H1 (cell line): ENCODE data around the gene POLDIP2. TPM values are rescaled to one million over a fixed set of nuclear protein-coding genes. Genes with fewer than 3 reads are reported as not detected.

Source experiments
- CTCF ChIA-PET: fragments of 300-600 bp; sonication (Branson Sonifier 250); formaldehyde crosslinking; loops from one replicate; lab custom pipeline; 2021; ENCODE audit not compliant: partially characterized antibody; lab: Charles Lee
- POLR2A ChIA-PET: fragments of 300-600 bp; sonication (Branson Sonifier 250); formaldehyde crosslinking; loops from one replicate; lab custom pipeline; 2021; ENCODE audit warnings: inconsistent platforms; ENCODE audit not compliant: partially characterized antibody; lab: Charles Lee
- DNase-seq, 2 experiments: peaks; one replicate each; pipeline versions ENCODE4 v3.0.0 to v3.0.0-alpha.2; 2010 to 2022; ENCODE audit warnings: low spot score in 2 of 2, low read depth in 1 of 2, mixed read lengths in 1 of 2
- FAIRE-seq: peaks from 2 replicates; lab custom pipeline; 2011; peaks lifted over from hg19 to GRCh38; lab: Jason Lieb, UNC
- H2AFZ ChIP-seq: 2 replicates; pipeline ENCODE4 v1.8.1; 2012; ENCODE audit warnings: low read length, inconsistent platforms
- H2AK5ac ChIP-seq: 2 replicates; pipeline ENCODE4 v1.6.1; 2013; ENCODE audit warnings: low read depth, low read length
- H2BK120ac ChIP-seq: replicated peaks from 2 replicates; pipeline ENCODE3; 2013; ENCODE audit warnings: low read depth, low read length, inconsistent platforms
- H2BK12ac ChIP-seq: 2 replicates; pipeline ENCODE4 v1.6.1; 2013; ENCODE audit warnings: low read depth, low read length
- H2BK15ac ChIP-seq: 2 replicates; pipeline ENCODE4 v1.6.1; 2013; ENCODE audit warnings: low read length
- H2BK20ac ChIP-seq: 2 replicates; pipeline ENCODE4 v1.6.1; 2013; ENCODE audit warnings: low read length
- H2BK5ac ChIP-seq: 2 replicates; pipeline ENCODE4 v1.6.1; 2013; ENCODE audit warnings: low read depth, low read length
- H3K14ac ChIP-seq: 2 replicates; pipeline ENCODE4 v1.6.1; 2013; ENCODE audit warnings: inconsistent platforms; ENCODE audit not compliant: insufficient read length
- H3K18ac ChIP-seq: 2 replicates; pipeline ENCODE4 v1.6.1; 2013; ENCODE audit warnings: low read length; ENCODE audit errors: extremely low read depth
- H3K23ac ChIP-seq: 2 replicates; pipeline ENCODE4 v1.6.1; 2013; ENCODE audit warnings: inconsistent platforms; ENCODE audit not compliant: insufficient read length
- H3K23me2 ChIP-seq: 2 replicates; pipeline ENCODE4 v1.6.1; 2013; ENCODE audit warnings: low read depth, low read length
- H3K27ac ChIP-seq: 2 replicates; pipeline ENCODE4 v1.6.1; 2011; ENCODE audit warnings: low read depth, low read length, inconsistent platforms
- H3K27me3 ChIP-seq, 4 experiments: replicated peaks in 1 of 4; 1 replicate in 1 of 4; 2 replicates in 3 of 4; pipeline versions ENCODE4 v1.6.1 to v1.8.1; 2011 to 2013; ENCODE audit warnings: low read length in 3 of 4, mild to moderate bottlenecking in 3 of 4, inconsistent platforms in 2 of 4, mixed read lengths in 2 of 4, moderate library complexity in 1 of 4; ENCODE audit not compliant: control insufficient read depth in 3 of 4, insufficient read depth in 3 of 4; ENCODE audit errors: extremely low read depth in 1 of 4
- H3K36me3 ChIP-seq, 4 experiments: 2 replicates each; pipeline versions ENCODE4 v1.6.1 to v1.8.1; 2011 to 2013; ENCODE audit warnings: mild to moderate bottlenecking in 4 of 4, low read length in 3 of 4, moderate library complexity in 2 of 4, control low read depth in 1 of 4, inconsistent platforms in 1 of 4; ENCODE audit not compliant: insufficient read depth in 4 of 4, control insufficient read depth in 2 of 4
- H3K4ac ChIP-seq: replicated peaks from 2 replicates; pipeline ENCODE3; 2013; ENCODE audit warnings: low read length, low read depth, mixed read lengths, inconsistent platforms; ENCODE audit not compliant: insufficient read length
- H3K4me1 ChIP-seq, 4 experiments: replicated peaks in 1 of 4; 1 replicate in 1 of 4; 2 replicates in 3 of 4; pipeline versions ENCODE4 v1.6.1 to v1.8.1; 2011 to 2013; ENCODE audit warnings: low read length in 3 of 4, inconsistent platforms in 2 of 4, mixed read lengths in 1 of 4; ENCODE audit not compliant: insufficient read depth in 4 of 4, control insufficient read depth in 3 of 4
- H3K4me2 ChIP-seq, 2 experiments: 2 replicates each; pipeline versions ENCODE4 v1.6.1 to v1.8.1; 2011 to 2013; ENCODE audit warnings: low read depth in 2 of 2, low read length in 2 of 2, control low read depth in 1 of 2, inconsistent platforms in 1 of 2, mild to moderate bottlenecking in 1 of 2; ENCODE audit not compliant: insufficient read depth in 1 of 2
- H3K4me3 ChIP-seq, 4 experiments: fragments of 200-600, 300-600 bp in 1 of 4; sonication (generic), shearing (Covaris generic), sonication (Bioruptor Twin) in 1 of 4; 2 replicates each; pipeline versions ENCODE4 v1.5.1 to v1.8.1; 2011 to 2016; ENCODE audit warnings: low read length in 4 of 4, low read depth in 3 of 4, control low read depth in 2 of 4, inconsistent platforms in 2 of 4, mild to moderate bottlenecking in 2 of 4, mixed read lengths in 1 of 4, moderate library complexity in 1 of 4; ENCODE audit not compliant: insufficient read depth in 2 of 4; ENCODE audit errors: extremely low read depth in 1 of 4
- H3K56ac ChIP-seq: replicated peaks from 2 replicates; pipeline ENCODE3; 2013; ENCODE audit warnings: low read depth, mild to moderate bottlenecking, mixed read lengths, low read length, inconsistent platforms; ENCODE audit not compliant: insufficient read length
- H3K79me1 ChIP-seq: 2 replicates; pipeline ENCODE4 v1.6.1; 2013; ENCODE audit warnings: low read depth, low read length, control low read depth
- H3K79me2 ChIP-seq, 2 experiments: 2 replicates each; pipeline versions ENCODE4 v1.6.1 to v1.8.1; 2012 to 2013; ENCODE audit warnings: low read length in 2 of 2, mild to moderate bottlenecking in 2 of 2, inconsistent platforms in 1 of 2; ENCODE audit not compliant: insufficient read depth in 2 of 2, control insufficient read depth in 1 of 2
- H3K9ac ChIP-seq, 4 experiments: replicated peaks in 1 of 4; 1 replicate in 1 of 4; 2 replicates in 3 of 4; pipeline versions ENCODE4 v1.6.1 to v1.8.1; 2011 to 2013; ENCODE audit warnings: low read depth in 3 of 4, low read length in 3 of 4, control low read depth in 2 of 4, mild to moderate bottlenecking in 2 of 4, moderate library complexity in 2 of 4, inconsistent platforms in 1 of 4; ENCODE audit errors: extremely low read depth in 1 of 4
- H3K9me3 ChIP-seq, 2 experiments: 2 replicates each; pipeline versions ENCODE4 v1.6.1 to v1.8.1; 2012 to 2013; ENCODE audit warnings: mild to moderate bottlenecking in 2 of 2, moderate library complexity in 2 of 2, control low read depth in 1 of 2, inconsistent platforms in 1 of 2, low read depth in 1 of 2, low read length in 1 of 2, mixed read lengths in 1 of 2; ENCODE audit not compliant: insufficient read depth in 2 of 2
- H4K20me1 ChIP-seq, 2 experiments: replicated peaks in 1 of 2; 2 replicates each; pipeline versions ENCODE3 to v1.8.1; 2011 to 2013; ENCODE audit warnings: inconsistent platforms in 2 of 2, low read length in 2 of 2, mild to moderate bottlenecking in 1 of 2; ENCODE audit not compliant: insufficient read depth in 2 of 2, control insufficient read depth in 1 of 2
- H4K5ac ChIP-seq: 2 replicates; pipeline ENCODE4 v1.6.1; 2013; ENCODE audit warnings: low read length, low read depth, mixed read lengths, inconsistent platforms; ENCODE audit not compliant: insufficient read length
- H4K8ac ChIP-seq: 2 replicates; pipeline ENCODE4 v1.8.0; 2013; ENCODE audit warnings: mild to moderate bottlenecking, moderate library complexity, low read length, inconsistent platforms; ENCODE audit not compliant: insufficient read depth; ENCODE audit errors: extremely low read depth
- H4K91ac ChIP-seq: replicated peaks from 2 replicates; pipeline ENCODE3; 2013; ENCODE audit warnings: low read length, mixed read lengths, inconsistent platforms; ENCODE audit not compliant: insufficient read length
- BCL11A ChIP-seq, 2 experiments: IDR thresholded peaks; one replicate each; pipeline ENCODE4 v1.6.1; 2011; ENCODE audit warnings: low read depth in 2 of 2, low read length in 2 of 2, mild to moderate bottlenecking in 2 of 2
- CBX5 ChIP-seq: fragments of 300-800, 300-1000 bp; sonication (generic); IDR thresholded peaks from 2 replicates; pipeline ENCODE4 v1.7.1; 2016; ENCODE audit warnings: antibody characterized with exemption, low read length, low read depth
- CBX8 ChIP-seq: fragments of 300-800, 300-1000 bp; sonication (generic); IDR thresholded peaks from 2 replicates; pipeline ENCODE4 v1.7.1; 2016; ENCODE audit warnings: low read depth, low read length, borderline replicate concordance
- CHD2 ChIP-seq: IDR thresholded peaks from 2 replicates; pipeline ENCODE4 v1.6.1; 2012; ENCODE audit warnings: low read length, improper control_type of control experiment
- FOSL1 ChIP-seq: IDR thresholded peaks from 2 replicates; pipeline ENCODE4 v1.6.1; 2011; ENCODE audit warnings: mild to moderate bottlenecking, low read depth, low read length, moderate library complexity; ENCODE audit not compliant: insufficient read depth
- GABPA ChIP-seq: IDR thresholded peaks from 2 replicates; pipeline ENCODE4 v1.6.1; 2011; ENCODE audit warnings: mild to moderate bottlenecking, low read length, moderate library complexity, borderline replicate concordance; ENCODE audit not compliant: insufficient read depth
- JUN ChIP-seq: IDR thresholded peaks from 2 replicates; pipeline ENCODE4 v1.6.1; 2011; ENCODE audit warnings: low read depth, mild to moderate bottlenecking, improper control_type of control experiment, low read length
- MAFK ChIP-seq: IDR thresholded peaks from 2 replicates; pipeline ENCODE4 v1.6.1; 2012; ENCODE audit warnings: low read depth, mild to moderate bottlenecking, improper control_type of control experiment, low read length
- SAP30 ChIP-seq: fragments of 300-600 bp; sonication (generic); IDR thresholded peaks from 2 replicates; pipeline ENCODE4 v1.7.1; 2012; ENCODE audit warnings: low read length, moderate library complexity, mild to moderate bottlenecking, inconsistent platforms; ENCODE audit not compliant: insufficient read depth, insufficient replicate concordance
- SP2 ChIP-seq: IDR thresholded peaks from 2 replicates; pipeline ENCODE4 v1.6.1; 2012; ENCODE audit warnings: mild to moderate bottlenecking, low read length, inconsistent platforms
- TAF1 ChIP-seq: IDR thresholded peaks from 2 replicates; pipeline ENCODE4 v1.6.1; 2011; ENCODE audit warnings: mild to moderate bottlenecking, low read depth, low read length
- TBP ChIP-seq: IDR thresholded peaks from 2 replicates; pipeline ENCODE4 v1.6.1; 2011; ENCODE audit warnings: low read depth, low read length, improper control_type of control experiment
- YY1 ChIP-seq: IDR thresholded peaks from 2 replicates; pipeline ENCODE4 v1.6.1; 2011; ENCODE audit warnings: low read depth, mild to moderate bottlenecking, low read length
- WGBS, 2 experiments: shearing (Covaris generic) in 1 of 2; methylation state at CpG; one replicate each; pipeline versions ENCODE4 v1.1.6 to v1.1.7; 2013 to 2015; ENCODE audit warnings: low lambda C conversion rate in 2 of 2, mixed read lengths in 2 of 2, inconsistent platforms in 1 of 2, low coverage in 1 of 2, missing lambda C conversion rate in 1 of 2; ENCODE audit not compliant: insufficient replicate concordance in 2 of 2, insufficient coverage in 1 of 2, insufficient read length in 1 of 2; ENCODE audit errors: extremely low coverage in 1 of 2, missing lambda C conversion rate in 1 of 2; 5-methylcytosine and 5-hydroxymethylcytosine counted together
- polyA plus RNA-seq, 7 experiments: library from polyadenylated mRNA; depleted of rRNA in 3 of 7; stranded (reverse) in 5 of 7; unstranded in 2 of 7; fragments of >200 nt in 5 of 7; fragments of 200-250 nt in 2 of 7; gene quantifications; 1 replicate in 5 of 7; 2 replicates in 1 of 7; 4 replicates in 1 of 7; pipeline versions ENCODE4 v1.2.1 to v1.2.3, GENCODE V29; 2011 to 2013; ENCODE audit warnings: missing spikeins in 2 of 7, mixed read lengths in 2 of 7
- total RNA-seq: library from RNA; stranded (reverse); fragmentation: NEBNext Ultra II Directional; extraction: Animal tissue kit (Norgen Biotek cat#: 25700); gene quantifications from 2 replicates; pipeline ENCODE4 v1.2.1, GENCODE V29; 2021
- TF ChIP-seq, protein P1 (sequence below): IDR thresholded peaks from 2 replicates; pipeline ENCODE4 v1.6.1; 2012; ENCODE audit warnings: inconsistent platforms

POLDIP2 gene
- total and polyA plus RNA-seq, 2 of the 8 experiments (the other 6 are each of a cell fraction or from before 2014, with no cell fraction given) = 74.0 to 76.1 TPM

DNA sequence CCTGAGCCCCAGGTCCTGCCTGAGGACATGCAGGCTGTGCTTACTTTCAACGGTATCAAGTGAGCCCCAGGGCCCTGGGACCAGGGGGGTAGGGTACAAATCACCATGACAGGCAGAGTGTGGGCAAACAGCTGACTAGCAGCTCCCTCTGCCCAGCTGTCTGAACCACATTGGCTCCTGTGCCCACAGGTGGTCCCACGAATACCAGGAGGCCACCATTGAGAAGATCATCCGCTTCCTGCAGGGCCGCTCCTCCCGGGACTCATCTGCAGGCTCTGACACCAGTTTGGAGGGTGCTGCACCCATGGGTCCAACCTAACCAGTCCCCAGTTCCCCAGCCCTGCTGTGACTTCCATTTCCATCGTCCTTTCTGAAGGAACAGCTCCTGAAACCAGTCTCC is 38.6 kb upstream of the POLDIP2 start:
- H4K5ac ChIP-seq = no peak overlapping the region
- no peaks in the 10 kb centered on the region for H3K9me3 ChIP-seq
- H3K79me2 ChIP-seq = no peaks in the 10 kb centered on the region
- H3K23me2 ChIP-seq = no peaks in the 10 kb centered on the region
- no peaks in the 10 kb centered on the region for H3K36me3 ChIP-seq
- ChIA-PET POLR2A (interaction anchor here (1.2 to 12.8 kb wide), 3 partner anchors 8 to 11 kb away, joined by 3 to 135 read pairs (median 12); partner anchors contain the start of gene SLC46A1), CTCF (interaction anchor here (0.8 to 2.8 kb wide), 5 partner anchors 9 to 99 kb away, joined by 3 to 11 read pairs (median 4); partner anchors contain the start of gene SLC46A1)
- H2BK5ac ChIP-seq = no peak overlapping the region
- peaks cover 0 to 5% (median under 1%) of the 10 kb centered on the region in 4 experiments; a peak in 2 of 7 replicates for H3K27me3 ChIP-seq
- DNase-seq (no peak), FAIRE-seq (no peak)
- H2BK20ac ChIP-seq = no peak overlapping the region
- H2AK5ac ChIP-seq = no peak overlapping the region
- H3K4ac ChIP-seq = peak overlapping the region; percentile 58
- H3K27ac ChIP-seq = no peak overlapping the region
- H3K14ac ChIP-seq = no peak overlapping the region
- no peak overlapping the region for H3K18ac ChIP-seq
- no peaks in the 10 kb centered on the region for H4K20me1 ChIP-seq
- H3K4me3 ChIP-seq = no peak overlapping the region
- WGBS, 2 experiments = 86% methylated on average over 3 of the region's 6 CpGs; no CpG with 5 or more reads in 1 of the 2 experiments
- H2BK15ac ChIP-seq = peak overlapping the region; percentile 72; the same call in 1 of the 2 replicates
- H3K23ac ChIP-seq = no peak overlapping the region
- no peak overlapping the region for H2BK120ac ChIP-seq
- no peak overlapping the region for H4K91ac ChIP-seq
- 0 out of 2 replicates have a peak overlapping the region, but pooled peaks have one; percentile 9 for H2BK12ac ChIP-seq
- H3K4me2 ChIP-seq = no peak overlapping the region
- no peak overlapping the region for H4K8ac ChIP-seq
- H3K56ac ChIP-seq = no peak overlapping the region
- no peaks in the 10 kb centered on the region for H3K79me1 ChIP-seq
- H2AFZ ChIP-seq = no peak overlapping the region
- H3K4me1 ChIP-seq = no peaks in the 10 kb centered on the region; a peak in 1 of 7 replicates
- no peak overlapping the region for H3K9ac ChIP-seq
- TF ChIP-seq SP2 (no peak), JUN (no peak), CBX8 (no peak), TAF1 (no peak), YY1 (no peak), SAP30 (no peak), FOSL1 (no peak), BCL11A (IDR thresholded peaks at IDR 0.05; ENCODE audit: low read depth in 2 of 2, low read length in 2 of 2) (no peak), TBP (no peak), MAFK (no peak), CBX5 (no peak), GABPA (no peak), CHD2 (no peak)
- TF ChIP-seq, protein P1, sequence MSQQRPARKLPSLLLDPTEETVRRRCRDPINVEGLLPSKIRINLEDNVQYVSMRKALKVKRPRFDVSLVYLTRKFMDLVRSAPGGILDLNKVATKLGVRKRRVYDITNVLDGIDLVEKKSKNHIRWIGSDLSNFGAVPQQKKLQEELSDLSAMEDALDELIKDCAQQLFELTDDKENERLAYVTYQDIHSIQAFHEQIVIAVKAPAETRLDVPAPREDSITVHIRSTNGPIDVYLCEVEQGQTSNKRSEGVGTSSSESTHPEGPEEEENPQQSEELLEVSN = no peak
